WTC11 (cell line): ENCODE data around the gene RBP5. TPM values are rescaled to one million over a fixed set of nuclear protein-coding genes. Genes with fewer than 3 reads are reported as not detected.

Experiments
- ATAC-seq: fragments of 200-7000 bp; cut with Tn5 transposase; 2 replicates; pipeline ENCODE4 v1.10.0; 2021; ENCODE audit warnings: mild to moderate bottlenecking, moderate library complexity
- CTCF ChIA-PET: fragments of 300-600 bp; sonication (Branson Sonifier 250); formaldehyde crosslinking; loops from one replicate; lab custom pipeline; 2021; ENCODE audit warnings: antibody characterized with exemption; lab: Charles Lee
- POLR2A ChIA-PET: fragments of 350-600 bp; sonication (Branson Sonifier 250); formaldehyde crosslinking; loops from one replicate; lab custom pipeline; 2021; ENCODE audit warnings: antibody characterized with exemption; lab: Charles Lee
- DNase-seq: peaks from one replicate; pipeline ENCODE4 v3.0.0; 2021; ENCODE audit warnings: low spot score
- H3K27ac Mint-ChIP-seq: 2 replicates; pipeline ENCODE4 v1.8.0; 2021; ENCODE audit warnings: mixed read lengths
- H3K27me3 Mint-ChIP-seq: 2 replicates; pipeline ENCODE4 v1.8.0; 2021; ENCODE audit warnings: low read depth, mild to moderate bottlenecking, moderate library complexity, mixed read lengths
- H3K36me3 Mint-ChIP-seq: 2 replicates; pipeline ENCODE4 v1.8.0; 2021; ENCODE audit warnings: mixed read lengths
- H3K4me1 Mint-ChIP-seq: 2 replicates; pipeline ENCODE4 v1.8.0; 2022; ENCODE audit warnings: mixed read lengths
- H3K4me3 Mint-ChIP-seq: 2 replicates; pipeline ENCODE4 v1.8.0; 2021; ENCODE audit warnings: mild to moderate bottlenecking, moderate library complexity, mixed read lengths
- H3K9me3 Mint-ChIP-seq: 2 replicates; pipeline ENCODE4 v1.8.0; 2021; ENCODE audit warnings: mixed read lengths
- ATF2 ChIP-seq: sonication (generic); formaldehyde crosslinking; IDR thresholded peaks from 2 replicates; pipeline ENCODE4 v1.8.1; 2022; ENCODE audit warnings: low read depth, missing genetic modification reagents, borderline replicate concordance
- CREB1 ChIP-seq: sonication (generic); formaldehyde crosslinking; IDR thresholded peaks from 2 replicates; pipeline ENCODE4 v1.8.0; 2023; ENCODE audit warnings: mild to moderate bottlenecking, missing genetic modification reagents
- ELF4 ChIP-seq: sonication (generic); formaldehyde crosslinking; IDR thresholded peaks from 2 replicates; pipeline ENCODE4 v1.8.1; 2022; ENCODE audit warnings: low read depth, mild to moderate bottlenecking, moderate library complexity, missing genetic modification reagents
- GRHL2 ChIP-seq: fragments of 250-450 bp; sonication (Bioruptor Pico); IDR thresholded peaks from 2 replicates; pipeline ENCODE4 v1.8.0; 2022; ENCODE audit warnings: mild to moderate bottlenecking, moderate library complexity; ENCODE audit not compliant: insufficient replicate concordance, severe bottlenecking
- JUN ChIP-seq: sonication (generic); formaldehyde crosslinking; IDR thresholded peaks from 2 replicates; pipeline ENCODE4 v1.8.0; 2023; ENCODE audit warnings: mild to moderate bottlenecking, missing genetic modification reagents
- MAX ChIP-seq: sonication (generic); formaldehyde crosslinking; IDR thresholded peaks from 2 replicates; pipeline ENCODE4 v1.8.0; 2022; ENCODE audit warnings: mild to moderate bottlenecking, missing genetic modification reagents
- NFYB ChIP-seq: sonication (generic); formaldehyde crosslinking; conservative IDR thresholded peaks from 2 replicates; pipeline ENCODE4 v1.8.0; 2022; ENCODE audit warnings: low read depth, missing genetic modification reagents
- PRRX2 ChIP-seq: fragments of 250-450 bp; sonication (Bioruptor Pico); IDR thresholded peaks from 2 replicates; pipeline ENCODE4 v1.8.0; 2021; ENCODE audit warnings: mild to moderate bottlenecking
- RELA ChIP-seq: sonication (generic); formaldehyde crosslinking; IDR thresholded peaks from 2 replicates; pipeline ENCODE4 v1.8.1; 2022; ENCODE audit warnings: missing genetic modification reagents, mild to moderate bottlenecking, borderline replicate concordance
- SP1 ChIP-seq: sonication (generic); formaldehyde crosslinking; conservative IDR thresholded peaks from 2 replicates; pipeline ENCODE4 v1.8.1; 2022; ENCODE audit warnings: missing genetic modification reagents
- ZNF317 ChIP-seq: sonication (generic); formaldehyde crosslinking; IDR thresholded peaks from 2 replicates; pipeline ENCODE4 v1.8.1; 2023; ENCODE audit warnings: low read depth, mild to moderate bottlenecking, moderate library complexity, missing genetic modification reagents, borderline replicate concordance
- ZNF425 ChIP-seq: fragments of 250-450 bp; sonication (Bioruptor Pico); conservative IDR thresholded peaks from 2 replicates; pipeline ENCODE4 v1.9.0; 2021; ENCODE audit warnings: mild to moderate bottlenecking
- ZNF512 ChIP-seq: sonication (generic); formaldehyde crosslinking; IDR thresholded peaks from 2 replicates; pipeline ENCODE4 v1.8.1; 2022; ENCODE audit warnings: missing genetic modification reagents, borderline replicate concordance
- ZSCAN18 ChIP-seq: fragments of 250-450 bp; sonication (Bioruptor Pico); IDR thresholded peaks from 2 replicates; pipeline ENCODE4 v2.1.2; 2022; ENCODE audit warnings: mild to moderate bottlenecking, moderate library complexity
- total RNA-seq: library from RNA; stranded (reverse); gene quantifications from 3 replicates; pipeline ENCODE4 v1.2.3, GENCODE V29; 2021
- TF ChIP-seq, protein P1 (sequence below): sonication (generic); formaldehyde crosslinking; IDR thresholded peaks from 2 replicates; pipeline ENCODE4 v1.8.0; 2022; ENCODE audit warnings: missing genetic modification reagents

Gene RBP5
- total RNA-seq, 1 experiment from 2014 or later = 4.1 TPM

GRCh38 chr12:7150841-7151240 is 22.2 kb upstream of the RBP5 start (continued):
- TF ChIP-seq ZSCAN18 (CRISPR knock-in tag) = no peak
- no peak for TF ChIP-seq ZNF425
- no peak for TF ChIP-seq SP1 (CRISPR knock-in tag)
- no peak for TF ChIP-seq NFYB (CRISPR knock-in tag)
- TF ChIP-seq CREB1 (CRISPR knock-in tag) = no peak
- TF ChIP-seq RELA = no peak
- no peak for TF ChIP-seq ELF4 (CRISPR knock-in tag)
- TF ChIP-seq PRRX2 (CRISPR knock-in tag) = no peak
- TF ChIP-seq ZNF317 (CRISPR knock-in tag) = no peak
- TF ChIP-seq GRHL2 (CRISPR knock-in tag) = no peak
- TF ChIP-seq, protein P1, sequence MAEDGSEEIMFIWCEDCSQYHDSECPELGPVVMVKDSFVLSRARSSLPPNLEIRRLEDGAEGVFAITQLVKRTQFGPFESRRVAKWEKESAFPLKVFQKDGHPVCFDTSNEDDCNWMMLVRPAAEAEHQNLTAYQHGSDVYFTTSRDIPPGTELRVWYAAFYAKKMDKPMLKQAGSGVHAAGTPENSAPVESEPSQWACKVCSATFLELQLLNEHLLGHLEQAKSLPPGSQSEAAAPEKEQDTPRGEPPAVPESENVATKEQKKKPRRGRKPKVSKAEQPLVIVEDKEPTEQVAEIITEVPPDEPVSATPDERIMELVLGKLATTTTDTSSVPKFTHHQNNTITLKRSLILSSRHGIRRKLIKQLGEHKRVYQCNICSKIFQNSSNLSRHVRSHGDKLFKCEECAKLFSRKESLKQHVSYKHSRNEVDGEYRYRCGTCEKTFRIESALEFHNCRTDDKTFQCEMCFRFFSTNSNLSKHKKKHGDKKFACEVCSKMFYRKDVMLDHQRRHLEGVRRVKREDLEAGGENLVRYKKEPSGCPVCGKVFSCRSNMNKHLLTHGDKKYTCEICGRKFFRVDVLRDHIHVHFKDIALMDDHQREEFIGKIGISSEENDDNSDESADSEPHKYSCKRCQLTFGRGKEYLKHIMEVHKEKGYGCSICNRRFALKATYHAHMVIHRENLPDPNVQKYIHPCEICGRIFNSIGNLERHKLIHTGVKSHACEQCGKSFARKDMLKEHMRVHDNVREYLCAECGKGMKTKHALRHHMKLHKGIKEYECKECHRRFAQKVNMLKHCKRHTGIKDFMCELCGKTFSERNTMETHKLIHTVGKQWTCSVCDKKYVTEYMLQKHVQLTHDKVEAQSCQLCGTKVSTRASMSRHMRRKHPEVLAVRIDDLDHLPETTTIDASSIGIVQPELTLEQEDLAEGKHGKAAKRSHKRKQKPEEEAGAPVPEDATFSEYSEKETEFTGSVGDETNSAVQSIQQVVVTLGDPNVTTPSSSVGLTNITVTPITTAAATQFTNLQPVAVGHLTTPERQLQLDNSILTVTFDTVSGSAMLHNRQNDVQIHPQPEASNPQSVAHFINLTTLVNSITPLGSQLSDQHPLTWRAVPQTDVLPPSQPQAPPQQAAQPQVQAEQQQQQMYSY (CRISPR knock-in tag) = no peak

DNA sequence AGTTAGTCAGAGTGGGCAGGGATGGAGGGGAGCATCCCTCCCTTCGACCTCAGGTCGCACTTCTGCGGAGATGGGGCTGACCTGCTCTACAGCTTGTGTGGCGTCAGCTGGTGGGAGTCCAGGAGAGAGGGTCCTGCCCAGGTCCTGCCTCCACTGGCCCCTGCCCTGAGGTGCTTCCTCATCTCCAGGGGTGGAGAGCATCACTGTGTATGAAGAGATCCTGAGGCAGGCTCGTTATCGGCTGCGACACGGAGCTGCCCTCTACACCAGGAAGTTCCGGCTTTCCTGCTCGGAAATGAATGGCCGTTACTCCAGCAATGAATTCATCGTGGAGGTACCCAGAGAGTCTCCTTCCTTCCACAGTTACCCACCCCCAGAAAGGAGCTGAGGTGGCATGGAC is 21.7 kb upstream of the RBP5 start:
- Mint-ChIP-seq H3K27ac (no peak overlapping the region), H3K4me1 (no peaks in the 10 kb centered on the region), H3K9me3 (no peaks in the 10 kb centered on the region), H3K4me3 (no peak overlapping the region), H3K36me3 (peaks cover 8% of the 10 kb centered on the region), H3K27me3 (no peaks in the 10 kb centered on the region)
- CTCF ChIA-PET = no interaction called here
- ATAC-seq (no peak), DNase-seq (no peak)
- TF ChIP-seq ZNF512 (CRISPR knock-in tag) (no peak), JUN (no peak), MAX (CRISPR knock-in tag) (no peak), ATF2 (CRISPR knock-in tag) (no peak)
- POLR2A ChIA-PET = no interaction called here
